NCI-H2171 treated with DMSO at 0.1 percent for 48 hours (cell line): ENCODE measurements around the gene INPP5B.

Experiments
- DNase-seq: peaks from one replicate; lab custom pipeline; 2025; lab: John Stamatoyannopoulos, UW

The INPP5B gene

DNA sequence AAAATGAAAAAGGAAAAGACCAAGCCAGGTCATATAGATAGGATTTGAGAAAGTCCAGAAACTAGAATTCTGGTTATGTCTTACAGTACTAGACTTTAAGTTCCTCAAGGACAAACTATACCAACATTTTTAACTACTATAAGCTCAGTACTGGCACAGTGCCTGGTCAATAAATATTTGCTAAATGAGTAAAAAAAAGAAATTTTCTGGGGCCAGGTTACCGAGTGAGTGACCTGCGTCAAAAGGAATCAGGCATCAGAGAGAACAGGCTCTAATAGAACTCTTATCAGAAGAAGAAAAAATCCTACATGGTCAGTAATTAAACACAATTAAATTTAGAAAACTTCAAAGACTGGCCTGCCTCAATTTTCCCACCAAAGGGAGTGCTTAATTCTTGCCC is 115.0 kb downstream of the INPP5B start:
- no peak for DNase-seq

DNA sequence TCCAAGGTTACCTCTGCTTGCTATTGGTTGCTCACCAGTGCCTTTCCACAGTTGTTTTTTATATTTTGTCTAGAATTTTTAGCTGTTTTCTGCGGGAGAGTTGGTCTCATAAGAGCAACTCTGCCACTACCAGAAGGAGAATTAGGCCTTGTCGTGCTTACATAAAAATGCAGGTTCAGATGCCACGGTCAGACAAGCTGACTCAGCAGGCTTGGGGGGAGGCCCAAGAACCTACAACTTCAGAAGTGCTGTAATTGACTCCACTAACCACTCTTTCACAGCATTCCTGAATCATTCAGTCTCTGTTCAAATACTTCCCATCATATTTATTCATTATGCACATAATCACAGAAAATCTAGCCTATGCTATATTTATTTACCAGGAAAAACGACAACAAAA is 115.7 kb downstream of the INPP5B start:
- DNase-seq: no peak

DNA sequence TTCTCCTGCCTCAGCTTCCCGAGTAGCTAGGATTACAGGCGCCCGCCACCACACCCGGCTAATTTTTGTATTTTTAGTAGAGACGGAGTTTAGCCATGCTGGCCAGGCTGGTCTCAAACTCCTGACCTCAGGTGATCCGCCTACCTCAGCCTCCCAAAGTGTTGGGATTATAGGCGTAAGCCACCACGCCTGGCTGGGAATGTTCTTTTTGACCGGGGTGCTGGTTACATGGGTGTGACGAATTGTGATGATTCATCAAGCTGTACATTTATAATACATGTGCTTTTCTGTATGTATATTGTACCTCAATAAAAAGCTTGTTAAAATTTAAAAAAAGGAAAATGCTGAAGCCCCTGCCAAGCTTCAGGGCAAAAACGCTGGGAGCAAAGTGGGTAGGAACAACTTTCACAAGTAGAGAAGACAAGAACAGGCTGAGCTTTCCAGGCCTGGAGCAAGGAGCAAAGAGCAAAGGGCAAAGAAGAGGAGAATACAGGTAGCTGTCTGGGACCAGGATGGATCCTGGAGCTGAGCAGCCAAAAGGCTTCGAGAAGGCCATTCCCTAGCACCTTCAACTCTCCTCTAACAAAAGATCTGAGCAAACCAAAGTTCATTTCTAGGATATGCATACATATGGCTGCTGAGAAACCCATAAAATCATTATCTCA is 118.3 kb downstream of the INPP5B start:
- no peak for DNase-seq

DNA sequence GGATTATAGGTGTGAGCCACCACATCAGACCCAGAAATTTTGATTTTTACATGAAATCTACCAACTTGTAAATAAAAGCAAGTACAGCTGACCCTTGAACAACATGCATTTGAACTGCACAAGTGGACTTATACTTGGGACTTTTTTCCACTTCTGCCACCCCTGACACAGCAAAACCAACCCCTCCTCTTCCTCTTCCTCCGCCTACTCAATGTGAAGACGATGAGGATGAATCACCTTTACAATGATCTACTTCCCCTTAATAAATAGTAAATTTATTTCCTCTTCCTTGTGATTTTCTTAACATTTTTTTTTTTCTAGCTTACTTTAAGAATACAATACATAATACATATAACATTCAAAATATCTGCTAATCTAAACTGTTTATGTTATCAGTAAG is 121.3 kb downstream of the INPP5B start:
- no peak for DNase-seq

DNA sequence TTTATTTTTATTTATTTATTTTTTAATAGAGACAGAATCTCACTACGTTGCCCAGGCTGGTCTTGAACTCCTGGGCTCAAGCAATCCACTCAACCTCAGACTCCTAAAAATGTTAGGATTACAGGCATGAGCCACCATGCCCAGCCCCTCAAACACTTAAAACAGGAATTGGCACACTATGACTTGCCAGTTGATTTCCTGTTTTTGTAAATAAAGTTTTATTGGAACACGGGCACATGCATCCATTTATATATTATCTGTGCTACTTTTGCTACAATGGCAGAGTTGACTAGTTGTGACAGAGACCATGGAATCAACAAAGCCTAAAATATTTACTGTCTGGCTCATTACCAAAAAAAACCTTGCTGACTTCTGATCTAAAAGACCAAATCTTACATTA is 122.9 kb downstream of the INPP5B start:
- no peak for DNase-seq

DNA sequence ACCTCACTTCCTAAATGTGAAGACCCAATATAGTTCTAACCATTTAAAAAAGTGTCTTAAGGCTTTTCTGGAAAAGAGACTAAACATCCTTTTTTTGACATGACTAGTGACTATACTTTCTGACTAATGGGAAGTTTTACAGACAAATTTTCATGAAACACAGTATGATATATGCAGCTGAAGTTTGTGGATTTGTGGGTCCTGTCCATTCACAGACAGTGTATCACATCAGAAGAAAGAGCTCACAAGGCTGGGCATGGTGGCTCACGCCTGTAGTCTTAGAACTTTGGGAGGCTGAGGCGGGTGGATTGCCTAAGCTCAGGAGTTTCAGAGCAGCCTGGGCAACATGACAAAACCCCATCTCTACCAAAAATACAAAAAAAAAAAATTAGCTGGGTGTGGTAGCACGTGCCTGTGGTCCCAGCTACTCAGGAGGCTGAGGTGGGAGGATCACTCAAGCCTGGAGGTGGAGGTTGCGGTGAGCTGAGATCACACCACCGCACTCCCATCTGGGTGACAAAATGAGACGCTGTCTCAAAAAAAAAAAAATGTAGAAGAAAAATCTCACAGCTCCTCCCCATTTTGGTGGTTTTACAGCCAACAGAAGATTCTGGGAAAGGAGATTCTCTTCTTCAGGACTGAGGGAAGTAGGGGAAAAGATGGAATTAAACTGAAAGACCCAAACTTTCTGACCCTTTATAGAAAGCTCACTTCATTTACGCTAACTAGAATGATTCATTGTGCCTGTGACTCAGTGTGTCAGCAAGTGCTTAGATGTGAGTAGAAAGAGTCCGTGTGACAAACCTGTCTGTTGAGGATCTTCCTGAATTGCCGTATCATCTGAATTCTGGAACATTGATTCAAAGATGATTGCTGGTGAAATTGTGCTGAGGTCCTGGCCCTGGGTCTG is 123.7 kb downstream of the INPP5B start:
- no peak for DNase-seq

DNA sequence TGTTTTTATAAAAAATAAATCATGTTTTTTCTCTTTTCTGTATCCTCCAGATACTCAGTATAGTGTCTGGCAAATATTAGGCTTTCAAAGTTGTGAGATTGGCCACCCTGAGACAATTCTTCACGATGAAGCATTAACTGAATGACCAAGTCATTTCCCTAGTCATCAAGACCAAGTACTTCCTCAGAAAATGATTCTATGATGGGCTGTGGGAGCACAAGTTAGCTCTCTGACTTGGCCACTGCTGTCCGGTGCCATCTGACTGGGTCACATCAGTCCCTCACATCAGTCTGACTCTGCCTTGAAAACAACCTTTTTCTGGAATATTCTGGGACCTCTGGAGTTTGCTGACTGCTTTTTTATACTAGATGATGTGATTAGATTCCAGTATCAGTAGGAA is 125.4 kb downstream of the INPP5B start:
- no peak for DNase-seq

DNA sequence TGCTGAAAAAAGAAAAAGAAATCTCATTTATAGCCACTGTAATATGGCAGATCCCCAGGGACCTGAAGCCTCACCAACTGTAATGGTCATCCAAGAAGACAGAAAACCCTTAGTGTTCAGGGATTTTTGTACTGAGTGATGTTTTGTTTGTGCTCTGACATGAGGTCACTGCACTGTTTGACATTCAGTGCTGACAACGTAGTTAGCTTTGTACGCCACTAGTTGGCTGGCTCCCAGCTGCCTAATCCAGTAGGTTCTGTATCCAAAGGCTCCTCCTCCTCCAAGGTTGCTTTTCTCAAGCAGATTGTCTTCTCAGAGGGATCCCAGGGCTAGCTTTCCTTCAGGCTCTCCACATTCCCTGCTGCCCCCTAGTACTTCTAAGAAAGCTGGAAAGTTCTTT is 129.4 kb downstream of the INPP5B start:
- no peak for DNase-seq

DNA sequence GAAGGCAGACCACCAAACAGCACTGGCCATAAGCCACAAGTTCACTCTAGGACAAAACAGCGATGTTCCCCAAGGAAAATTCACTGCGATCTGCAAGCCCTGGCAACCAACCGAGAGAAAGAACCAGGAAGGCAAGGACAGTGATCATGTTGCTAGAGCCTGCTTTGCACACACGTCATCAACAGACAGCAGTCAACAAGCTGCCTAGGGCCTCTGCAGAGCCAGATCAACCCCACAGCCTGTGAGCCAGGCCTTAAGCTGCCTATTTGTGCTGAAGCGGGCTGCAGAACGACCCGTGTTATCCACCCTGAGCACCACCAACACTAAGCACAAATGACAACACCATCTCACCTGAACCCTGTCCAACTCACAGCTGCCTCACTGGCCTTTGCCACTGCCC is 132.6 kb downstream of the INPP5B start:
- no peak for DNase-seq

DNA sequence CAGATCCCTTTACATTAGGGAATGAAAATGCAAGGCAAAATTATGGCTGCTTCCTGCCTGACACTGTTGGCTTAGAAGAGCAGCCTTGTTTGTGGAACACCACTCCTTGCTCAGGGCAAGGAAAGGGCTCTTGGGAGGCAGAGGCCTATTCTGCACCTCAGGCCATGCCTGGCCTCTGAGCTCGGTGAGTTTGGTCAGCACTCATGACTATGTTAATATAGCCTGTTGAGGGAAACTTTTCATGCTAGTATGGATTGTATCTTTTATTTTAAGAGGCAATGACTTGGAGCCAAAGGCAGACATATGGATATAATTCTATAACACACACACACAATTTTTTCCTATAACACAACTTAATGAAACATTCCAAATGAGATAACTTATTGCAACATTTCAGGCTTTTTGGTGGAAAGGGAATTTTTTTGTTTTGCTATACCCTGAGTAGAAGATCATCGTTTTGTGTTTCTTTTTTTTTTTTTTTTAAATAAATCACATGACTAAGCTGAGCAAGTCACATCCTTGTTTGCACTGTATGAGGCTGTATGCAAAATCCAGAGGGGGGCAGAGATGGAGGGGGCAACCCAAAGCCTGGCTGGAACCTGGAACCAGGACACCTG is 133.2 kb downstream of the INPP5B start:
- DNase-seq: no peak

DNA sequence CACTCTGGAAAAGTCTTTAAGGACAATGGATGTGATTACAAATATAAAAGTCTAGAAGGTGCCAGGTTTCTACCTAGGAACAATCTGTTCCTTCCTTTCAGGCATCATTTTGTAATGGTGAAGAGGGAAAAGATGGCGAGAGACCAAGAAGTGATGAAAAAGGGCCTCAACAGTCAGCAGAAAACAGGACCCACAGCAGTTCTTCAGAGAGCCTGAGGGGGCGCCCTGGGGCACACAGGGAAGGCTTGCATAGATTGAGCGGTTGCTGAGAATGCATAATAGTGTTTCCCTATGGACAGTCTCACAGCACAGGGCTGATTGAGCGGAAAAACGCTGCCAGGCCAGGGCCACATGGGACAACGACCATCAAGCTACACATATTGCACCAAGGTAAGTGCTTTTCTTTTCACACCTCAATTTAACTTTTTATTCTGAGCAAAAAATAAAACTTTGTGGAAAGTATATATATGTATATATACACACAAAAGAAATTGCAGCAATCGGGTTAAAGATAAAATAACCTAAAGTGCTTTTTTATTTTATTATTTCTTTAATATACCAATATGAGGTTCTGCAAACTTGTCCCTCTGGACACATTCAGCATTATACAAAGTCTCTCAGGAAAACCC is 135.7 kb downstream of the INPP5B start:
- DNase-seq: peak; percentile 62
